SK-N-SH treated with all-trans-retinoic acid at 6 μM for 48 hours (cell line): ENCODE measurements around the gene S100A1.

Experiments
- ARNTL ChIP-seq: fragments of 450-650 bp; formaldehyde crosslinking; IDR thresholded peaks from 2 replicates; pipeline ENCODE4 v1.5.0; 2020; ENCODE audit warnings: low read depth, mild to moderate bottlenecking, moderate library complexity, borderline replicate concordance
- BACH2 ChIP-seq: fragments of 250-450 bp; sonication (Bioruptor Pico); IDR thresholded peaks from 2 replicates; pipeline ENCODE4 v1.9.0; 2021; ENCODE audit warnings: mild to moderate bottlenecking, borderline replicate concordance
- CSRNP3 ChIP-seq: fragments of 250-450 bp; sonication (Bioruptor Pico); IDR thresholded peaks from 2 replicates; pipeline ENCODE4 v1.5.1; 2021; ENCODE audit warnings: mild to moderate bottlenecking, moderate library complexity
- ESRRG ChIP-seq: fragments of 250-450 bp; sonication (Bioruptor Pico); IDR thresholded peaks from 2 replicates; pipeline ENCODE4 v1.6.1; 2021; ENCODE audit warnings: mild to moderate bottlenecking
- PPARA ChIP-seq: fragments of 250-450 bp; sonication (Bioruptor Pico); IDR thresholded peaks from 2 replicates; pipeline ENCODE4 v1.5.0; 2020; ENCODE audit warnings: mild to moderate bottlenecking, borderline replicate concordance
- TCF4 ChIP-seq: fragments of 250-450 bp; sonication (Bioruptor Pico); IDR thresholded peaks from 2 replicates; pipeline ENCODE4 v1.8.0; 2021; ENCODE audit warnings: mild to moderate bottlenecking, moderate library complexity, borderline replicate concordance
- ZFP3 ChIP-seq: fragments of 250-450 bp; sonication (Bioruptor Pico); IDR thresholded peaks from 2 replicates; pipeline ENCODE4 v1.5.0; 2020; ENCODE audit warnings: mild to moderate bottlenecking, moderate library complexity
- ZNF565 ChIP-seq: fragments of 450-650 bp; formaldehyde crosslinking; conservative IDR thresholded peaks from 2 replicates; pipeline ENCODE4 v1.5.0; 2020; ENCODE audit warnings: low read depth, mild to moderate bottlenecking, moderate library complexity
- ZNF8 ChIP-seq: fragments of 450-650 bp; formaldehyde crosslinking; IDR thresholded peaks from 2 replicates; pipeline ENCODE4 v1.5.0; 2020; ENCODE audit warnings: mild to moderate bottlenecking, moderate library complexity

GRCh38 chr1:153655333-153655732 is 27.1 kb downstream of the S100A1 start:
- TF ChIP-seq ARNTL (CRISPR knock-in tag) (no peak), ESRRG (CRISPR knock-in tag) (no peak), ZNF565 (CRISPR knock-in tag) (no peak), CSRNP3 (CRISPR knock-in tag) (no peak), ZNF8 (CRISPR knock-in tag) (no peak), ZFP3 (CRISPR knock-in tag) (no peak), BACH2 (CRISPR knock-in tag) (no peak), PPARA (CRISPR knock-in tag) (no peak), TCF4 (CRISPR knock-in tag) (no peak)
